Measurements from ENCODE around the gene PARP8.

PARP8 gene

DNA sequence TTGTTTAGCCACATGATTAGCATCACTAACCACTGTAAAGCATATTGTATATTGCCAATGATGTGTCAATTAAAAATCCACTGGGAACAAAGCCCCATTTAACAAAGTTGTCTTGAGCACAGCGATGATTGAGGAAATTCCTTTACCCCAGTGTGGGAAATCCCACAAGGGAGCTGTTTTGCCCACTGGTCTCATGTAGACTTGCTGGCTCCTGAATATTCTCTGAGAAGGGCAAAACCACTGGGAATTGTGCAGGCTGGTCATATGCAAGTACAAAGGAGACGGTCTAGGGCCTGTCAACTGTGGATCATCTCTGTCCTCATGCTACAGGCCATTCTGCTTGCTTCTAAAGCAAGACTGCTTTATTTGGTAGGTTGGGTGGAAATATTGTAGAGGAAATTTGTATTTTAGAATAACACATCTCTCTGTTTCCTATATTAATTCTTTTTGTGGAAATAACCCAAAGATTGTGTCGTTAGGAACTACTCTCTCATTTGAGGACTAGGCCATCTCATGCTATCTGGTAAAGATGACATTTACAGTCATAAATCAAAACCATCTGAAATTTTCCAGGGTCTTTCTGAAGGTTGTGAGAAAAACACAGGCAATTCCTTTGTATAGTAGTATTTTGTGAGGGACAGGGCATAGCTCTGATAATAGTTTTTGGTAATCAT is 60.2 kb downstream of the PARP8 start:
- Histone ChIP-seq H3K9ac (ENCODE audit: low read length in 2 of 2) (no peak overlapping the region), H3K27me3 (ENCODE audit: control insufficient read depth in 1 of 2, insufficient read depth in 2 of 2, low read length in 2 of 2) (no peaks in the 10 kb centered on the region), H3K9me3 (ENCODE audit: control insufficient read depth in 2 of 2, low read length in 2 of 2) (no peaks in the 10 kb centered on the region), H3K36me3 (ENCODE audit: control insufficient read depth in 2 of 2, insufficient read depth in 2 of 2, low read length in 2 of 2) (no peaks in the 10 kb centered on the region), H3K4me3 (ENCODE audit: low read length in 2 of 2) (no peak overlapping the region), H3K4me1 (ENCODE audit: control insufficient read depth, insufficient read depth, low read length) (peaks cover 8% of the 10 kb centered on the region), H3K27ac (ENCODE audit: low read length) (no peak overlapping the region)

DNA sequence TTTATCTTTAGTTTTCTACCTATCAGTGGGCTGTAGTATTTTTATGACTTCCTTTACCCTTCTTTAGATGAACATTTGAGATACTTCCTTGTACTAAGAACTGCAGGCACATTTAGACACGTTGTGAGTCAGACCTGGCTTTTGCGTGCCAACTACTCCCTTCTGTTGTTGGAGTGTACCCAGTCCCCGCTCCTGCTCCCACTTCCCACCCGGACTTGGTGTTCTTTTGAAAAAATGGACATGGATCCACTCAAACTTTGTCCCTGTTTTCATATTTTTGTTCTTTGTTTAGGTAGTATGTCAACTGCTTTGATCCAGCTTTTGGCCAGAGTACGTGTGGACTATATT is 60.7 kb downstream of the PARP8 start:
- H3K36me3 ChIP-seq (ENCODE audit: control insufficient read depth in 2 of 2, insufficient read depth in 2 of 2, low read length in 2 of 2), result no peaks in the 10 kb centered on the region
- H3K27me3 ChIP-seq (ENCODE audit: control insufficient read depth in 1 of 2, insufficient read depth in 2 of 2, low read length in 2 of 2), result no peaks in the 10 kb centered on the region
- H3K4me1 ChIP-seq (ENCODE audit: control insufficient read depth, insufficient read depth, low read length), result peaks cover 8% of the 10 kb centered on the region
- no peak overlapping the region for H3K27ac ChIP-seq (ENCODE audit: low read length)
- no peaks in the 10 kb centered on the region for H3K9me3 ChIP-seq (ENCODE audit: control insufficient read depth in 2 of 2, low read length in 2 of 2)
- no peak overlapping the region for H3K9ac ChIP-seq (ENCODE audit: low read length in 2 of 2)
- no peak overlapping the region for H3K4me3 ChIP-seq (ENCODE audit: low read length in 2 of 2)

DNA sequence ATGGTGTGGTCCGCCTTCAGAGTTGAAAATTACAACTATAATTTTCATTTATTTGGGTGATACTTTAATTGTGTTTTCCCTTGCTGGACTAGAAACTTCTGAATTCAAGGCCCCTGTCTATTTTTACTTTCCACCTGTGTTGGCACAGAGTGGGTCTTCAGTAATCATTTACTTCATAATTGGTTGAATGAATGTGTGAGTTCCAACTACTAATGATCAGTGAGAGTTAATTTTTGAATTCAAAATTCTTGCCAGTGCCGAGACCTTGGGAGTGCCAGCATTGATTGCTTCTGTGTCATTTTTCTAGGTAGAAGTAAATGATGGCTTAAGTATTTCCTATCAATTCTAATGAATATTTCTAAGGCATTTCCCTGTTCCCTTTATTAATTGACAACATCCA is 61.4 kb downstream of the PARP8 start:
- Histone ChIP-seq H3K9me3 (ENCODE audit: control insufficient read depth in 2 of 2, low read length in 2 of 2) (no peaks in the 10 kb centered on the region), H3K27ac (ENCODE audit: low read length) (no peak overlapping the region), H3K4me3 (ENCODE audit: low read length in 2 of 2) (no peak overlapping the region), H3K4me1 (ENCODE audit: control insufficient read depth, insufficient read depth, low read length) (peaks cover 8% of the 10 kb centered on the region), H3K9ac (ENCODE audit: low read length in 2 of 2) (no peak overlapping the region), H3K36me3 (ENCODE audit: control insufficient read depth in 2 of 2, insufficient read depth in 2 of 2, low read length in 2 of 2) (no peaks in the 10 kb centered on the region), H3K27me3 (ENCODE audit: control insufficient read depth in 1 of 2, insufficient read depth in 2 of 2, low read length in 2 of 2) (no peaks in the 10 kb centered on the region)

DNA sequence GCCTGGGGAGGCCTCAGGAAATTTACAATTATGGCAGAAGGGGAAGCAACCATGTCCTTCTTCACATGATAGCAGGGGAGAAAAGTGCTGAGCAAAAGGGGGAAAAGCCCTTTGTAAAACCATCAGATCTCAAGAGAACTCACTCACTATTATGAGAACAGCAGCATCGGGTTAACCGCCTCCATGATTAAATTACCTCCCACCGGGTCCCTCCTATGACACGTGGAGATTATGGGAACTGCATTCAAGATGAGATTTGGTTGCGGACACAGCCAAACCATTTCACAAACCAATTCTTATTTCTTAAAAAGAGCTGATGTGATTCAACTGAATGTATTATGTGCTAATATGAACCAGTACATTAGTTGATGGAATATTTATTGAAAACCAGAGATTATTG is 63.9 kb downstream of the PARP8 start:
- H3K9me3 ChIP-seq (ENCODE audit: control insufficient read depth in 2 of 2, low read length in 2 of 2), result no peaks in the 10 kb centered on the region
- no peak overlapping the region for H3K4me3 ChIP-seq (ENCODE audit: low read length in 2 of 2)
- no peak overlapping the region for H3K9ac ChIP-seq (ENCODE audit: low read length in 2 of 2)
- H3K27me3 ChIP-seq (ENCODE audit: control insufficient read depth in 1 of 2, insufficient read depth in 2 of 2, low read length in 2 of 2), result no peaks in the 10 kb centered on the region
- H3K36me3 ChIP-seq (ENCODE audit: control insufficient read depth in 2 of 2, insufficient read depth in 2 of 2, low read length in 2 of 2), result no peaks in the 10 kb centered on the region
- peaks cover 8% of the 10 kb centered on the region for H3K4me1 ChIP-seq (ENCODE audit: control insufficient read depth, insufficient read depth, low read length)
- H3K27ac ChIP-seq (ENCODE audit: low read length), result no peak overlapping the region

- Histone ChIP-seq H3K9ac (ENCODE audit: low read length in 2 of 2) (no peak overlapping the region), H3K9me3 (ENCODE audit: control insufficient read depth in 2 of 2, low read length in 2 of 2) (no peaks in the 10 kb centered on the region), H3K4me1 (ENCODE audit: control insufficient read depth, insufficient read depth, low read length) (peaks cover 8% of the 10 kb centered on the region), H3K4me3 (ENCODE audit: low read length in 2 of 2) (no peak overlapping the region), H3K36me3 (ENCODE audit: control insufficient read depth in 2 of 2, insufficient read depth in 2 of 2, low read length in 2 of 2) (no peaks in the 10 kb centered on the region), H3K27me3 (ENCODE audit: control insufficient read depth in 1 of 2, insufficient read depth in 2 of 2, low read length in 2 of 2) (no peaks in the 10 kb centered on the region), H3K27ac (ENCODE audit: low read length) (no peak overlapping the region)
Observed at GRCh38 chr5:50730841-50731240, 64.4 kb downstream of the PARP8 start.

- H3K27ac ChIP-seq (ENCODE audit: low read length), result no peak overlapping the region
- no peaks in the 10 kb centered on the region for H3K36me3 ChIP-seq (ENCODE audit: control insufficient read depth in 2 of 2, insufficient read depth in 2 of 2, low read length in 2 of 2)
- H3K4me1 ChIP-seq (ENCODE audit: control insufficient read depth, insufficient read depth, low read length), result no peaks in the 10 kb centered on the region
- H3K9ac ChIP-seq (ENCODE audit: low read length in 2 of 2), result no peak overlapping the region
- H3K9me3 ChIP-seq (ENCODE audit: control insufficient read depth in 2 of 2, low read length in 2 of 2), result no peaks in the 10 kb centered on the region
- no peak overlapping the region for H3K4me3 ChIP-seq (ENCODE audit: low read length in 2 of 2)
- H3K27me3 ChIP-seq (ENCODE audit: control insufficient read depth in 1 of 2, insufficient read depth in 2 of 2, low read length in 2 of 2), result no peaks in the 10 kb centered on the region
Observed at GRCh38 chr5:50733741-50734140, 67.3 kb downstream of the PARP8 start.

DNA sequence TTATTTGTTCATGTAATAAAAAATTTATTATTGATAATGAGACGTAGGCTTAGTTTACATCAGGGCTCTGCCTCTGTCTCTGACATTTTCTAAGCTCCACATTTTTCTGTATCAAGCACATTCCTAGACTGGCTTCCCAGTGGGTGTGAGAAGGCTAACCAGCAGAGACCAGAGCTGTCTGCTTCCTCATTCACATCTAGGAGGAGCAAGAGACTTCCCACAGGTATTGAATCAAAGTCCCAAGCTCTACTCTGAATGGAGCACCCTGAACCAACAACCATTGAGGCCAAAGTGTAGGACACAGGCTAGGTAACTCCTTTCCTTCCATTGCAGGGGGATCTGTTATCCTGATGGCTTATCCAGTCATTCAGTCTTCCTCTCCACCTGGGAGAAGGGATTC is 72.4 kb downstream of the PARP8 start:
- H3K9ac ChIP-seq (ENCODE audit: low read length in 2 of 2), result no peak overlapping the region
- no peaks in the 10 kb centered on the region for H3K27me3 ChIP-seq (ENCODE audit: control insufficient read depth in 1 of 2, insufficient read depth in 2 of 2, low read length in 2 of 2)
- no peaks in the 10 kb centered on the region for H3K4me1 ChIP-seq (ENCODE audit: control insufficient read depth, insufficient read depth, low read length)
- H3K9me3 ChIP-seq (ENCODE audit: control insufficient read depth in 2 of 2, low read length in 2 of 2), result no peaks in the 10 kb centered on the region
- H3K36me3 ChIP-seq (ENCODE audit: control insufficient read depth in 2 of 2, insufficient read depth in 2 of 2, low read length in 2 of 2), result no peaks in the 10 kb centered on the region
- no peak overlapping the region for H3K27ac ChIP-seq (ENCODE audit: low read length)
- no peak overlapping the region for H3K4me3 ChIP-seq (ENCODE audit: low read length in 2 of 2)

GRCh38 chr5:50740832-50741231 is 74.4 kb downstream of the PARP8 start:
- Histone ChIP-seq H3K4me3 (ENCODE audit: low read length in 2 of 2) (no peak overlapping the region), H3K27me3 (ENCODE audit: control insufficient read depth in 1 of 2, insufficient read depth in 2 of 2, low read length in 2 of 2) (no peaks in the 10 kb centered on the region), H3K4me1 (ENCODE audit: control insufficient read depth, insufficient read depth, low read length) (no peaks in the 10 kb centered on the region), H3K9ac (ENCODE audit: low read length in 2 of 2) (no peak overlapping the region), H3K27ac (ENCODE audit: low read length) (no peak overlapping the region), H3K9me3 (ENCODE audit: control insufficient read depth in 2 of 2, low read length in 2 of 2) (no peaks in the 10 kb centered on the region), H3K36me3 (ENCODE audit: control insufficient read depth in 2 of 2, insufficient read depth in 2 of 2, low read length in 2 of 2) (no peaks in the 10 kb centered on the region)

DNA sequence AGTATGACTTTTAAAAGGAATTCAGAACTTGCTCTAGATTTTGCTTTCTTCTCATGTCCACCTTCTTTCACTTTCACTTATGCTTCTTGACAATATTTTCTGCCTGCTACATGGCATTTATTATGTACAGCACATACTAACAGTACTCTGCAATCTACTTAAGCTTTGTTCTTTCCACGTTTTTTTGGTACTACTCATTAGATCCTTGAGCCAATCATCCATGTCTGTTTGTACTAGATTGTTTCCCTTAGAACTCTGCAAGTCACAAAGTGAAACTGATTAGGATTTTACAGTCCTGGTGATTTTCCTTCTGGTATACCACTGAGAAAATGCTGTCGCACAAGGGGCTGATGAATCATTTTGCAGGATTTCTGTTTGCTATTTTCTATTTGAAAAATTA is 78.3 kb downstream of the PARP8 start:
- peak overlapping the region; percentile 26 to 63 for H3K4me3 ChIP-seq (ENCODE audit: low read length in 2 of 2)

DNA sequence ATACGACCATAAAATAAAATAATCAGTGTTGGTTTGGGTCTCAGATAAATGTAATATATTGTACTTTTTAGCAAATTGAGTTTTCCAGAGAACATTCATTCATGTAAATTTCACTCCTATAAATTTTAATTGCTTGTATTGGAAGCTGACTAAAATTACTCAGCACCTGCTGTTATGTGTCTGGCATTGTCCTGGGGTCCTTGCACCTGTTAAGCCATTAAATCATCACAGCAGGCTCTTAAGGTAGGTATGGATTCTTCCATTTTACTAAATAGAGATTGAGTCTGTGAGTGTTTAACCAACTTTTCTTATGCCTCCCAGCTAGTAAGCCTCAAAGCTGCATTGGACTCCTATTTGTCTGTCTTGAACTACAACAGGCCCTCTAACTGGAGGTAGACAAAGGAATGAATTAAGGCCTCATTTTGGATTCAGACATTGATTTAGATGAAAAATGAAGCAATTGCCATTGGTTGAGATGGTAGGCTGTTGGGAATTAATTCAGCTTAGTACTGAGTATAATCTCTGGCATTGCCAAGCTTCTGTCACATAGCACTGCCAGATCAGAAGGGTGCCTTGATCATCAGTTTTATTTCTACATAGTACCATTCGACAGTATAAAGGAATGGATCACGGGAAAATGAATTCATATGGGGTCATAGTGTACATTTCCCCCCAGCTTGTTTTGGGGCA is 78.9 kb downstream of the PARP8 start:
- H3K27ac ChIP-seq (ENCODE audit: low read length), result peak overlapping the region; percentile 6
- H3K36me3 ChIP-seq (ENCODE audit: control insufficient read depth in 2 of 2, insufficient read depth in 2 of 2, low read length in 2 of 2), result no peaks in the 10 kb centered on the region
- no peaks in the 10 kb centered on the region for H3K27me3 ChIP-seq (ENCODE audit: control insufficient read depth in 1 of 2, insufficient read depth in 2 of 2, low read length in 2 of 2)
- peak overlapping the region in 1 of 2 donors; percentile 17 for H3K9ac ChIP-seq (ENCODE audit: low read length in 2 of 2)
- no peaks in the 10 kb centered on the region for H3K9me3 ChIP-seq (ENCODE audit: control insufficient read depth in 2 of 2, low read length in 2 of 2)
- H3K4me1 ChIP-seq (ENCODE audit: control insufficient read depth, insufficient read depth, low read length), result no peaks in the 10 kb centered on the region
- H3K4me3 ChIP-seq (ENCODE audit: low read length in 2 of 2), result peak overlapping the region; percentile 45 to 63

More for the DNA sequence above, 78.3 kb downstream of the PARP8 start:
- H3K27ac ChIP-seq (ENCODE audit: low read length), result no peak overlapping the region
- H3K9ac ChIP-seq (ENCODE audit: low read length in 2 of 2), result peak overlapping the region in 1 of 2 donors; percentile 17
- no peaks in the 10 kb centered on the region for H3K4me1 ChIP-seq (ENCODE audit: control insufficient read depth, insufficient read depth, low read length)
- no peaks in the 10 kb centered on the region for H3K27me3 ChIP-seq (ENCODE audit: control insufficient read depth in 1 of 2, insufficient read depth in 2 of 2, low read length in 2 of 2)
- no peaks in the 10 kb centered on the region for H3K9me3 ChIP-seq (ENCODE audit: control insufficient read depth in 2 of 2, low read length in 2 of 2)
- no peaks in the 10 kb centered on the region for H3K36me3 ChIP-seq (ENCODE audit: control insufficient read depth in 2 of 2, insufficient read depth in 2 of 2, low read length in 2 of 2)

GRCh38 chr5:50749181-50749580 is 82.7 kb downstream of the PARP8 start:
- Histone ChIP-seq H3K36me3 (ENCODE audit: control insufficient read depth in 2 of 2, insufficient read depth in 2 of 2, low read length in 2 of 2) (no peaks in the 10 kb centered on the region), H3K27ac (ENCODE audit: low read length) (no peak overlapping the region), H3K9ac (ENCODE audit: low read length in 2 of 2) (no peak overlapping the region), H3K27me3 (ENCODE audit: control insufficient read depth in 1 of 2, insufficient read depth in 2 of 2, low read length in 2 of 2) (no peaks in the 10 kb centered on the region), H3K4me3 (ENCODE audit: low read length in 2 of 2) (no peak overlapping the region), H3K4me1 (ENCODE audit: control insufficient read depth, insufficient read depth, low read length) (no peaks in the 10 kb centered on the region), H3K9me3 (ENCODE audit: control insufficient read depth in 2 of 2, low read length in 2 of 2) (no peaks in the 10 kb centered on the region)
